Loucy (cell line): ENCODE data around the gene ARSG.

Experiments used
- H2AFZ ChIP-seq: fragments of 200-600 bp; sonication (generic); 2 replicates; pipeline ENCODE4 v1.6.0; 2016; ENCODE audit warnings: antibody characterized with exemption, mild to moderate bottlenecking, low read length, moderate library complexity
- H3F3A ChIP-seq: fragments of 200-600 bp; 2 replicates; pipeline ENCODE4 v1.6.0; 2016; ENCODE audit warnings: antibody characterized with exemption, low read depth, mild to moderate bottlenecking
- H3K27me3 ChIP-seq: fragments of 200-600 bp; sonication (generic); 2 replicates; pipeline ENCODE4 v1.6.1; 2014; ENCODE audit warnings: low read length, mild to moderate bottlenecking; ENCODE audit not compliant: insufficient read depth, poor library complexity, severe bottlenecking
- H3K36me3 ChIP-seq: fragments of 200-600 bp; sonication (generic); 2 replicates; pipeline ENCODE4 v1.6.1; 2016; ENCODE audit warnings: low read length; ENCODE audit not compliant: insufficient read depth
- H3K4me1 ChIP-seq: fragments of 200-600 bp; sonication (generic); 2 replicates; pipeline ENCODE4 v1.5.1; 2014; ENCODE audit warnings: low read length, mild to moderate bottlenecking; ENCODE audit not compliant: insufficient read depth, poor library complexity, severe bottlenecking
- H3K4me2 ChIP-seq: fragments of 200-600 bp; sonication (generic); 2 replicates; pipeline ENCODE4 v1.6.0; 2014; ENCODE audit warnings: antibody characterized with exemption, low read length, low read depth, mild to moderate bottlenecking; ENCODE audit not compliant: poor library complexity, severe bottlenecking
- H3K4me3 ChIP-seq: fragments of 200-600 bp; sonication (generic); 2 replicates; pipeline ENCODE4 v1.5.1; 2014; ENCODE audit warnings: low read length, mild to moderate bottlenecking, mixed read lengths; ENCODE audit not compliant: poor library complexity, severe bottlenecking
- H3K79me2 ChIP-seq: fragments of 200-600 bp; sonication (generic); 2 replicates; pipeline ENCODE4 v1.6.1; 2014; ENCODE audit warnings: low read length; ENCODE audit not compliant: insufficient read depth
- H3K9ac ChIP-seq: fragments of 200-600 bp; sonication (generic); 2 replicates; pipeline ENCODE4 v1.6.0; 2014; ENCODE audit warnings: mild to moderate bottlenecking, low read depth, low read length, moderate library complexity; ENCODE audit not compliant: poor library complexity, severe bottlenecking
- H3K9me2 ChIP-seq: fragments of 200-600 bp; sonication (generic); replicated peaks from 2 replicates; pipeline ENCODE4 v1.6.1; 2016; ENCODE audit warnings: low read depth, low read length, mixed read lengths
- H3K9me3 ChIP-seq: fragments of 200-600 bp; sonication (generic); 2 replicates; pipeline ENCODE4 v1.6.1; 2014; ENCODE audit warnings: mild to moderate bottlenecking, antibody characterized with exemption, low read length, low read depth; ENCODE audit not compliant: insufficient read depth
- H4K20me1 ChIP-seq: fragments of 200-600 bp; sonication (generic); 2 replicates; pipeline ENCODE4 v1.6.0; 2014; ENCODE audit warnings: antibody characterized with exemption, low read length, mild to moderate bottlenecking; ENCODE audit not compliant: insufficient read depth, poor library complexity, severe bottlenecking
- EZH2phosphoT487 ChIP-seq: fragments of 200-600 bp; IDR thresholded peaks from 2 replicates; pipeline ENCODE4 v1.6.1; 2018; ENCODE audit warnings: antibody characterized with exemption, mild to moderate bottlenecking, moderate library complexity, borderline replicate concordance
- TF ChIP-seq, protein P1 (sequence below): fragments of 200-600 bp; sonication (generic); conservative IDR thresholded peaks from 2 replicates; pipeline ENCODE4 v1.5.1; 2014; ENCODE audit warnings: mild to moderate bottlenecking, antibody characterized with exemption, low read length

Gene ARSG

DNA sequence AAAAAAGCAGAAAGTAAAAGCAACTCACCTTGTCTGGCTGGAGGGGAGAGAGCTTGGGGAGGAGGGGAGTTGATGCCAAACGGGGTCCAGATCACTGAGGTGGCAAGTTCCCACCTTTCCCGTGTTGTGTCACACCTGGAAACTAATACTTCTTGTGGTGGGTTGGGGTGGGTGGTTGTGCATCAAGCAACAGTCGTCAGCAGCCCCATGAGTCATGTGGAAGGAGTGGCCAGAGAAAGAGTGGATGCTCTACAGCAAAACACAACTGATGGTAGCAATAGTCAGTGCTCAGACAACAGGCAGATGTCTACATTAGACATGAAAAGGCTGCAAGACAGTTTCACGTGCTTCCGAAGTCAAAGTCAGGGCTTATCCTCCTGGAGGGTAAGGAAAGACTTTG is 35.4 kb downstream of the ARSG start:
- H3K4me1 ChIP-seq, result peaks cover 5% of the 10 kb centered on the region

DNA sequence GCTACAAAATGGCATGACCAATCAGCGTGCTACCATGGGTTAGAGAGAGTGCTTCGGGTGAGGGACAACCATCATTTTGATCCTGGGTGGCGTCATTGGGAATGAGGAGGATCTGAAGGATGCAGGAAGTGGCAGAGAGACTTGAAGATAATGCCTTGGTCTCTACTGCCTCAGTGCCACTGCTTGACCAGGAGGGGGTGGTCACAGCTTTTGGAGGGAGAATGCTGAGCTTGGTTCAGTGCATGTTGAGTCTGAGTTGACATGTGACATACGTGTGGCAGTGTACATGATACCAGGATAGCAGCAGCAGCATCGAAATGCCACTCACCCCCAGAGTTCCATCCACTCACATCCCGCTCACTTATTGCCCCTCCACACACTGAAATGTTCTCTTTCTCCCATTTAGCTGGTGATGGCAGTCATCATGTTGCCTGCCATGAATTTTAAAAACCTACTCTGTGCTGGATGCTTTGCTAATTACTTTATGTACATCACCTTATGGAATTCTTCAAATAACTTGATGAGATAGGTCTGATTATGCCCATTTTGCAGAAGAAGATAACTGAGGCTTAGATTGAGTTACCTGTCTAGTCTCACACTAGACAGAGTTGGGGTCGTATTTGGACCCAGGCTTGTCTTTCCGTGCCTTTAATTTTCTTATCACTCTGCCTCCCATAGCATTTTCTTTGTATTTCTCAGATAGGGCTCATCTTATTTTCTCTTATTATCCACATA is 36.7 kb downstream of the ARSG start:
- no peak overlapping the region for H3K4me3 ChIP-seq
- TF ChIP-seq EZH2phosphoT487, result no peak
- TF ChIP-seq, protein P1, sequence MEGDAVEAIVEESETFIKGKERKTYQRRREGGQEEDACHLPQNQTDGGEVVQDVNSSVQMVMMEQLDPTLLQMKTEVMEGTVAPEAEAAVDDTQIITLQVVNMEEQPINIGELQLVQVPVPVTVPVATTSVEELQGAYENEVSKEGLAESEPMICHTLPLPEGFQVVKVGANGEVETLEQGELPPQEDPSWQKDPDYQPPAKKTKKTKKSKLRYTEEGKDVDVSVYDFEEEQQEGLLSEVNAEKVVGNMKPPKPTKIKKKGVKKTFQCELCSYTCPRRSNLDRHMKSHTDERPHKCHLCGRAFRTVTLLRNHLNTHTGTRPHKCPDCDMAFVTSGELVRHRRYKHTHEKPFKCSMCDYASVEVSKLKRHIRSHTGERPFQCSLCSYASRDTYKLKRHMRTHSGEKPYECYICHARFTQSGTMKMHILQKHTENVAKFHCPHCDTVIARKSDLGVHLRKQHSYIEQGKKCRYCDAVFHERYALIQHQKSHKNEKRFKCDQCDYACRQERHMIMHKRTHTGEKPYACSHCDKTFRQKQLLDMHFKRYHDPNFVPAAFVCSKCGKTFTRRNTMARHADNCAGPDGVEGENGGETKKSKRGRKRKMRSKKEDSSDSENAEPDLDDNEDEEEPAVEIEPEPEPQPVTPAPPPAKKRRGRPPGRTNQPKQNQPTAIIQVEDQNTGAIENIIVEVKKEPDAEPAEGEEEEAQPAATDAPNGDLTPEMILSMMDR, result peak; percentile 62
- H2AFZ ChIP-seq, result no peak overlapping the region
- no peaks in the 10 kb centered on the region for H4K20me1 ChIP-seq
- peaks cover 5% of the 10 kb centered on the region for H3K4me1 ChIP-seq
- no peaks in the 10 kb centered on the region for H3F3A ChIP-seq
- H3K9me3 ChIP-seq, result 0 out of 2 replicates have a peak, but pooled peaks cover 2% of the 10 kb centered on the region
- no peak overlapping the region for H3K4me2 ChIP-seq
- H3K79me2 ChIP-seq, result no peaks in the 10 kb centered on the region
- H3K27me3 ChIP-seq, result no peaks in the 10 kb centered on the region
- no peaks in the 10 kb centered on the region for H3K9me2 ChIP-seq
- no peak overlapping the region for H3K9ac ChIP-seq
- H3K36me3 ChIP-seq, result no peaks in the 10 kb centered on the region

More for the DNA sequence above, 35.4 kb downstream of the ARSG start:
- Histone ChIP-seq H3K4me3 (no peak overlapping the region), H3K79me2 (no peaks in the 10 kb centered on the region), H3K4me2 (no peak overlapping the region), H3F3A (no peaks in the 10 kb centered on the region), H3K9me3 (no peaks in the 10 kb centered on the region), H3K36me3 (no peaks in the 10 kb centered on the region), H2AFZ (no peak overlapping the region), H3K9me2 (no peaks in the 10 kb centered on the region), H3K27me3 (no peaks in the 10 kb centered on the region), H4K20me1 (no peaks in the 10 kb centered on the region), H3K9ac (no peak overlapping the region)
- TF ChIP-seq, protein P1, result no peak
- TF ChIP-seq EZH2phosphoT487, result no peak

DNA sequence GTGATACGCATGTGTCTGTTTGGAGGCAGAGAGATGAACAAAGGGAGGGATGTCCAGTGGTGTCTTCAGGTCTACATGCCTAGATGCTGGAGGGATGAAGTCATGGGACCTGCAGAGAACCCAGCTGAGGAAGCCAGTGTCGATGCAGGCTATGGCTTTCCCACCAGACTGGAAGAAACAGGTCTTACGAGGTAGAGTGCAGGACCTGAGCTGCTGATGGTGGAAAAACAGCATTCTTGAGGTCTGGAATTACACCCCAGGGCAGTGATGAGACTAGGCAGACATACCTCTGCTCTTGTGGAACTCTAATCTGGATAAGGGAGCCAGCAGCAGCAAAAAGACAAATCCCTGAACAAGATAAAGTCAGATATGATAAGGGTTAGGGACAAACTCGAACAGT is 37.4 kb downstream of the ARSG start:
- 0 out of 2 replicates have a peak, but pooled peaks cover 2% of the 10 kb centered on the region for H3K9me3 ChIP-seq
- H3K79me2 ChIP-seq, result no peaks in the 10 kb centered on the region
- no peak overlapping the region for H3K4me2 ChIP-seq
- H3K9me2 ChIP-seq, result no peaks in the 10 kb centered on the region
- no peaks in the 10 kb centered on the region for H4K20me1 ChIP-seq
- H3K4me3 ChIP-seq, result no peak overlapping the region
- TF ChIP-seq, protein P1, result no peak
- no peak for TF ChIP-seq EZH2phosphoT487
- no peak overlapping the region for H3K9ac ChIP-seq
- peaks cover 5% of the 10 kb centered on the region for H3K4me1 ChIP-seq
- H3K27me3 ChIP-seq, result no peaks in the 10 kb centered on the region
- H2AFZ ChIP-seq, result no peak overlapping the region
- H3F3A ChIP-seq, result no peaks in the 10 kb centered on the region
- no peaks in the 10 kb centered on the region for H3K36me3 ChIP-seq
